ENCODE data around the gene PIK3R3. TPM values are rescaled to one million over a fixed set of nuclear protein-coding genes. Genes with fewer than 3 reads are reported as not detected.
A peak's percentile ranks its signal among the peaks of the same experiment; 100 is the strongest.

PIK3R3 gene
- total RNA-seq, 1 experiment from 2014 or later = 12.4 TPM

DNA sequence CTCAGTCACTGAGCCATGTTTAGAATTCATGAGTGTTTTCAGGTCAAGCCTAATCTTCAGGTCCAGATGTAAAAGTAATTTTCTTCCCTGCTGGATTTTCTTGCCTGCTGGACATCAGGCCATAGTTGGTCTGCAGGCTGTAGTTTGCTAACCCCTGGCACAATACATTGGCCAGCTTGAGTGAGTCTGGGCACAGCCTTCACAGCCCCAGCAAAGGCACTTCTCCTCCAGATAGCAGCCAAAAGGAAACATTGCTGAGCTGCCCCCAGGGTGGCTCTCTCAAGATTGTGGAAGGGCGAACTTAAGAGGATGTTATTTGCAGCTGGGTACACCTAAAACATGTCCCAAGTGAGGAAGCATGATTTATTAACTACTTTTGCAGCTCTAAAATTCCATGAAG lies 126.8 kb downstream of the PIK3R3 start:
- Histone ChIP-seq H4K91ac (ENCODE audit: insufficient read length, low read depth, low read length) (no peak overlapping the region), H3K56ac (ENCODE audit: insufficient read length, low read depth, low read length) (no peak overlapping the region), H3K79me2 (ENCODE audit: insufficient read depth, low read length) (no peaks in the 10 kb centered on the region), H2BK15ac (ENCODE audit: low read depth, low read length) (no peak overlapping the region), H2BK20ac (ENCODE audit: low read depth, low read length, poor library complexity, severe bottlenecking) (no peak overlapping the region), H3K14ac (ENCODE audit: insufficient read depth, low read length) (no peak overlapping the region), H2AFZ (ENCODE audit: low read length) (no peak overlapping the region), H2BK120ac (ENCODE audit: low read depth, low read length, poor library complexity, severe bottlenecking) (no peak overlapping the region), H3T11ph (ENCODE audit: low read length) (no peak overlapping the region), H3K79me1 (ENCODE audit: insufficient read depth, low read depth, low read length, poor library complexity, severe bottlenecking) (no peaks in the 10 kb centered on the region), H3K9ac (ENCODE audit: extremely low read depth, insufficient read length, low read length) (no peak overlapping the region), H3K4me2 (ENCODE audit: insufficient read depth, insufficient read length, low read length) (no peak overlapping the region), H3K23ac (ENCODE audit: insufficient read length, low read depth, low read length) (no peak overlapping the region), H3K23me2 (ENCODE audit: insufficient read length, low read depth, low read length, poor library complexity, severe bottlenecking) (no peaks in the 10 kb centered on the region), H3K4me1 (ENCODE audit: insufficient read depth, low read length) (no peaks in the 10 kb centered on the region), H2BK5ac (ENCODE audit: insufficient read length, low read length) (no peak overlapping the region), H3K27me3 (ENCODE audit: insufficient read depth, low read length) (no peaks in the 10 kb centered on the region), H4K20me1 (ENCODE audit: control insufficient read depth, insufficient read depth, insufficient read length) (no peaks in the 10 kb centered on the region), H3K4ac (ENCODE audit: low read depth, low read length) (no peak overlapping the region), H2BK12ac (ENCODE audit: insufficient read length, low read depth, low read length) (no peak overlapping the region), H4K5ac (ENCODE audit: insufficient read length, low read depth, low read length) (no peak overlapping the region), H3K18ac (ENCODE audit: insufficient read length, low read depth, low read length) (no peak overlapping the region), H4K8ac (replicated peaks; ENCODE audit: insufficient read length, low read depth, low read length) (no peak overlapping the region), H2AK5ac (ENCODE audit: insufficient read length, low read length) (no peak overlapping the region), H3K27ac (ENCODE audit: insufficient read length, low read depth, low read length) (no peak overlapping the region), H3K9me3 (ENCODE audit: control insufficient read depth, low read depth, low read length) (no peaks in the 10 kb centered on the region)
- DNase-seq = peak; percentile 10
- H3K36me3 Mint-ChIP-seq (ENCODE audit: insufficient read depth in 1 of 3, low read depth in 3 of 3) = peaks cover 21 to 44% (median 34%) of the 10 kb centered on the region in 3 experiments; a peak in 6 of 7 replicates
- H3K27ac Mint-ChIP-seq = peak overlapping the region in 1 of 3 experiments; percentile 78; a peak in 3 of 7 replicates
- TF ChIP-seq, protein P1, sequence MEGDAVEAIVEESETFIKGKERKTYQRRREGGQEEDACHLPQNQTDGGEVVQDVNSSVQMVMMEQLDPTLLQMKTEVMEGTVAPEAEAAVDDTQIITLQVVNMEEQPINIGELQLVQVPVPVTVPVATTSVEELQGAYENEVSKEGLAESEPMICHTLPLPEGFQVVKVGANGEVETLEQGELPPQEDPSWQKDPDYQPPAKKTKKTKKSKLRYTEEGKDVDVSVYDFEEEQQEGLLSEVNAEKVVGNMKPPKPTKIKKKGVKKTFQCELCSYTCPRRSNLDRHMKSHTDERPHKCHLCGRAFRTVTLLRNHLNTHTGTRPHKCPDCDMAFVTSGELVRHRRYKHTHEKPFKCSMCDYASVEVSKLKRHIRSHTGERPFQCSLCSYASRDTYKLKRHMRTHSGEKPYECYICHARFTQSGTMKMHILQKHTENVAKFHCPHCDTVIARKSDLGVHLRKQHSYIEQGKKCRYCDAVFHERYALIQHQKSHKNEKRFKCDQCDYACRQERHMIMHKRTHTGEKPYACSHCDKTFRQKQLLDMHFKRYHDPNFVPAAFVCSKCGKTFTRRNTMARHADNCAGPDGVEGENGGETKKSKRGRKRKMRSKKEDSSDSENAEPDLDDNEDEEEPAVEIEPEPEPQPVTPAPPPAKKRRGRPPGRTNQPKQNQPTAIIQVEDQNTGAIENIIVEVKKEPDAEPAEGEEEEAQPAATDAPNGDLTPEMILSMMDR (conservative IDR thresholded peaks at IDR 0.05) = no peak
- H3K4me1 Mint-ChIP-seq = peaks cover 9 to 12% of the 10 kb centered on the region in 2 experiments; a peak in 3 of 4 replicates
- H3K9me3 Mint-ChIP-seq = no peaks in the 10 kb centered on the region
- H3K4me3 Mint-ChIP-seq = no peak overlapping the region
- no CpG with 5 or more reads among the region's 1 CpG for WGBS (ENCODE audit: extremely low coverage, insufficient read length, low lambda C conversion rate)
- H3K27me3 Mint-ChIP-seq (ENCODE audit: low read depth) = no peaks in the 10 kb centered on the region

Measured in H9 (cell line).